Activated naive CD8-positive, alpha-beta T cell (primary cell): Measurements from ENCODE around the gene ARHGEF38.

Experiments used
- H3K27ac Mint-ChIP-seq: one replicate; pipeline ENCODE4 v1.8.0; 2021; ENCODE audit warnings: mixed read lengths
- H3K27me3 Mint-ChIP-seq: one replicate; pipeline ENCODE4 v1.8.0; 2021; ENCODE audit warnings: mixed read lengths
- H3K36me3 Mint-ChIP-seq: one replicate; pipeline ENCODE4 v1.8.0; 2021; ENCODE audit warnings: mixed read lengths
- H3K4me1 Mint-ChIP-seq: one replicate; pipeline ENCODE4 v1.8.0; 2021; ENCODE audit warnings: low read depth, mixed read lengths
- H3K4me3 Mint-ChIP-seq: one replicate; pipeline ENCODE4 v1.8.0; 2021; ENCODE audit warnings: mild to moderate bottlenecking, mixed read lengths
- H3K9me3 Mint-ChIP-seq: one replicate; pipeline ENCODE4 v1.8.0; 2021; ENCODE audit warnings: low read depth, mixed read lengths

The ARHGEF38 gene

DNA sequence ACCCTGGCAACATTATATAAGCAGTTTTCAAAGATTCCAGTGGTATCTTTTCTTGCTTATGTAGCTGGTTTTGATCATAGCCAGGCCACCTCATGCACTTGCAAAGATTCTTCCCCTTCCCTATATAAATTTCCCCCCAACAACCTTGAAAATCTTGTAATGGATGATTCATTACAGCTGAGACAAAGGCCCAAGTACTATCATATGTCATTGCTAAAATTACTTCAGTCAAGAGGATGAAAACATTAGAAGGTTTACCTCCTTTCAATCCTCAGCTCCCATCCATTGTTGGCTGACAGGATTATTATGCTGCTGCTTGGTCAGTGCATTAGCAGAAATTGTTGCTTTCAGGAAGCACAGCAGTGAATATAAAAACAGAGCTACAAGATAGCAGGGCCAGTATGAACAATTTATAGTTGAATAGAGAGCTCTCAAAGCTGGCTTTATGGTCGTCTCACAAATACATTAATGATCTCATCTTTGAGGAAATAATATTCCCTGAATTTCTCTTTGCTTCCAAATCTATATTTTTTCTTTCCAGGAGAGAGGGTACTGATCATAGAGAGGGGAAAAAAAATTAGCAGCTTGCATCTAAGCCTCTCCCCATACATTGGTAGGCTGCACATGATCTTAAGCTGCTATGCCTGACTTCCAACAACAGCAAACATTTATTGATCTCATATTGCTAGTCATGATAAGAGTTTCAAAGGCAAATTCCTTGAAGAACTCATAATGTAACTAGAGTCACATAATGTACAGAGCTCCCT, 7.7 kb upstream of the ARHGEF38 start:
- H3K9me3 Mint-ChIP-seq, result no peaks in the 10 kb centered on the region
- peaks cover 4% of the 10 kb centered on the region for H3K4me1 Mint-ChIP-seq
- H3K27me3 Mint-ChIP-seq, result peaks cover 3% of the 10 kb centered on the region
- no peak overlapping the region for H3K27ac Mint-ChIP-seq
- H3K36me3 Mint-ChIP-seq, result no peaks in the 10 kb centered on the region
- H3K4me3 Mint-ChIP-seq, result no peak overlapping the region

DNA sequence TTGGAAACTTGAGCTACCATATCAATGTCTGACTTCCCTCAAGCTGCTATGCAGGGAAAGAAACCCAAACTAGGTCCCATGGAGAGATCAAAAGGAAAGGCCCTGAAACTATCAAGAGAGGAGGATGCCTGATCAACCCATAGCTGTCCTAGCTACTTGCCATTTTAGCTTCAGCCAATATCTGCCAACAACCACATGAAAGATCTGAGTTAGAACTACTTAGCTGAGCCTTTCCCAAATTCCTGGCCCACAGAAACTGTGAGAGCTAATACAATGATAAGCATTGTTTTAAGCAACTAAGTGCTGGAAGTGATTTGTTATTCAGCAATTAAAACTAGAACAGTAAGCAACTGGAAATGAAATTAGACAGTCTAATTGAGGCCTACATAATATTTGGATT, 6.3 kb upstream of the ARHGEF38 start:
- H3K4me3 Mint-ChIP-seq, result no peak overlapping the region
- H3K4me1 Mint-ChIP-seq, result peaks cover 2% of the 10 kb centered on the region
- no peaks in the 10 kb centered on the region for H3K9me3 Mint-ChIP-seq
- peaks cover 3% of the 10 kb centered on the region for H3K27me3 Mint-ChIP-seq
- no peaks in the 10 kb centered on the region for H3K36me3 Mint-ChIP-seq
- no peak overlapping the region for H3K27ac Mint-ChIP-seq

DNA sequence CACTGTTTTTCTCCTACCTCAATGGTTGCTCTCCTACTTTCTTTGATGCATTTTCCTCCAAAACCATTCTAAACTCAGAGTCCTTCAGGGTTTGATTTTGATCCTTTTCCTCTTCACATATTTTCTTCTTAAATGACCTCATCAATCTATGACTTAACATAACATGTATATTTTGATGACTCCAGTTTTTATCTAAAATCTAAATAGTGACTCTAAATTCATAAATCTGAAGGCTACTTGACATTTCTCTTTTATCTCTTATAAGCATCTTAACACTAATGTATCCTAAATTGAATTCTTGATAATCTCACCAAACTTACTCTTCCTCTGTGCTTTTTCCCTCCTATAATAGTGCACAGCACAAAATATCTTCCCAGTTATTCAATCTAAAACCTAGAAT, 4.7 kb upstream of the ARHGEF38 start:
- no peak overlapping the region for H3K27ac Mint-ChIP-seq
- H3K27me3 Mint-ChIP-seq, result peaks cover 1% of the 10 kb centered on the region
- no peaks in the 10 kb centered on the region for H3K36me3 Mint-ChIP-seq
- no peaks in the 10 kb centered on the region for H3K9me3 Mint-ChIP-seq
- H3K4me1 Mint-ChIP-seq, result no peaks in the 10 kb centered on the region
- no peak overlapping the region for H3K4me3 Mint-ChIP-seq

DNA sequence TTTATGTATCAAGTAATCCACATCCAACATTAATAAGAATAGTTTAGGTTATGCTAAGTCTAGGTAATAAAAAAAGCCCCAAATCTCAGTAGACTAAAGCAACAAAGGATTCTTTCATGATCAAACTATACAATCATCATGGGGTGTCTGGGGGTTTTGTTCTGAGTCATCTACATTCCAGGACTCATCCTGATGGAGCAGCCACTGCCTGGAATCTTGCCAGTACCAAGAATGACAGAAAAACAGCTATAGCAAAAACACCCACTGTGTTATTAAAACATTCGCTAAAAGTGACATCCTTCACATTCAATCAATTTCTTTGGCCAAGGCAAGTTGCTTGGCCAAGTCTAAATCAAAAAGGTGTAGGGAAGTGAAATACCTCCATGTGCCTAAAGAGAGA, 3.9 kb upstream of the ARHGEF38 start:
- H3K4me1 Mint-ChIP-seq, result no peaks in the 10 kb centered on the region
- H3K27ac Mint-ChIP-seq, result no peak overlapping the region
- H3K9me3 Mint-ChIP-seq, result no peaks in the 10 kb centered on the region
- no peak overlapping the region for H3K4me3 Mint-ChIP-seq
- H3K27me3 Mint-ChIP-seq, result peaks cover 1% of the 10 kb centered on the region
- no peaks in the 10 kb centered on the region for H3K36me3 Mint-ChIP-seq

DNA sequence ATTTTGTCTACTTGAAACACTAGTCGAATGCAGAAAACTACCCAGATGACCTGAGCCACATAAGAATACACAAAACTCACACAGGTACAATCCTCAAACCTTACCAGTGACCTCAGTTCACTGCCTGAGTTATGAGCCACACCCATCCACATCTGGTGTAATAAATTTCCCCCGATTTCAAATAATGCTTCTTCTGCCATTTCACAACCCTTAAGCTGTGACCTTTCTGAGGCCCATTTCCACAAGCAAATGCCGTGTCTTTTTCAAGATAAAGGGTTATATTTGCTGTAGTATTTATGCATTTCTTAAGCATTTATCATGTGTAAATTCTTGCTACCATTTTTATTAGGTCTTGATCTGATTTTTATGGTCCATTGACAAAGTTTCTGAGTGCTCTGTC, 1.8 kb upstream of the ARHGEF38 start:
- H3K36me3 Mint-ChIP-seq, result no peaks in the 10 kb centered on the region
- H3K27ac Mint-ChIP-seq, result no peak overlapping the region
- no peak overlapping the region for H3K4me3 Mint-ChIP-seq
- H3K4me1 Mint-ChIP-seq, result no peaks in the 10 kb centered on the region
- H3K9me3 Mint-ChIP-seq, result no peaks in the 10 kb centered on the region
- H3K27me3 Mint-ChIP-seq, result peaks cover 6% of the 10 kb centered on the region

DNA sequence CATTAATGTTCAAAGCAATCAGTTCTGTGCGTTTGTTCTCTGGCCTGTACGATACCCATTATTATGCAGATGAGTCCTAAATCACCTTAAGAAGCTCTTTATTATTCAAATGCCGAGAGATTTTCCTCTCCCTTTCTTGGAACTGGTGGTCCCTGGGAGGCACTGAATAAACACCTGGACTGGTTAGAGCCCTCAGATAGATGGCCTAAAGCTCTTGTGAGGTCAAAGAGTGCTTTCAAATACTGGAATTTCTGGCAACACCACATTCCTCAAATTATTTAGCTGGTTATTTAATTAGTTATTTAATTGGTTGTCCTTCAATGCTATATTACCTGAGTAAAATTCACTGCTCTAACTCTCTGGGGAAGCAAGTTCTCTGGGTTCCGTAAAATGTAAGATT, 3.0 kb downstream of the ARHGEF38 start:
- Mint-ChIP-seq H3K4me1 (no peaks in the 10 kb centered on the region), H3K36me3 (no peaks in the 10 kb centered on the region), H3K27me3 (peaks cover 7% of the 10 kb centered on the region), H3K27ac (no peak overlapping the region), H3K9me3 (no peaks in the 10 kb centered on the region), H3K4me3 (no peak overlapping the region)

DNA sequence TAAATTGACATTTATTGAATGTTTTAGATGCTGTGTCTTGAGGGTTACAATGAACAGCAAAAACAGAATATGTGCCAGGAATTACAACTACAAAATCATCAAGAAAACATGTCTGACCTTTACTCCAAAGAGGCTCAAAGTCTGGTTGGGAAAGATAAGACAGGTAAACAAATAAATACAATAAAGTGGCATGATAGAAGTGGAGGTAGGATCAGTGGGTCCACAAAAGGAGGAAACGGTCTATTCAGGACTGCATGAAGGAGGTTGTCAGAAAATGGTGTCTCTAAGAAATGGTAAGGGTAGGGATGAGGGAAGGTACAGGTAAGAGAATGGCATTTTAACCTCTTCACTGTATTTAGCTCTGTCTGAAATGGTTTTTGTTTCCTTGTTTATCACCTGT, 3.8 kb downstream of the ARHGEF38 start:
- Mint-ChIP-seq H3K9me3 (no peaks in the 10 kb centered on the region), H3K36me3 (no peaks in the 10 kb centered on the region), H3K27me3 (peaks cover 7% of the 10 kb centered on the region), H3K4me3 (no peak overlapping the region), H3K27ac (no peak overlapping the region), H3K4me1 (no peaks in the 10 kb centered on the region)

DNA sequence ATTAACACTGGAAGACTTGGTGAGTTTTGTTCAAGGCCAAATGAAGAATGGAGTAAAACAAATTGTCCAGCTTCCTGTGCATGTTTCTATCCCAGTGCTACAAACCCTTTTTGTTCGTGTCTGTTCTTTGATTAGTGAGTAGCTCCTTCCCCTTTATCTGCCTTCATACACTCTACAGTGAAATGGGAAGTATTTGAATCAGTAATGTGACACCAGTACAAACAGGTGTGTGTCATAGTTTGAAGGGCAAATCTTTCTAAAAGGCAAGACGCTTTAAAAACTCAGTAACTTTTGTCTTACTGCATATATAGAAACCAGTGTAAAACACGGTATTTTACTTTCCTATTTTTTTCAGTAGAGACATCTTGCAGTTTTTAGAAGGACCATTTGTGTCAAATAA, 5.9 kb downstream of the ARHGEF38 start:
- H3K9me3 Mint-ChIP-seq, result no peaks in the 10 kb centered on the region
- H3K4me1 Mint-ChIP-seq, result no peaks in the 10 kb centered on the region
- H3K36me3 Mint-ChIP-seq, result no peaks in the 10 kb centered on the region
- H3K27ac Mint-ChIP-seq, result no peak overlapping the region
- H3K27me3 Mint-ChIP-seq, result peaks cover 9% of the 10 kb centered on the region
- H3K4me3 Mint-ChIP-seq, result no peak overlapping the region

DNA sequence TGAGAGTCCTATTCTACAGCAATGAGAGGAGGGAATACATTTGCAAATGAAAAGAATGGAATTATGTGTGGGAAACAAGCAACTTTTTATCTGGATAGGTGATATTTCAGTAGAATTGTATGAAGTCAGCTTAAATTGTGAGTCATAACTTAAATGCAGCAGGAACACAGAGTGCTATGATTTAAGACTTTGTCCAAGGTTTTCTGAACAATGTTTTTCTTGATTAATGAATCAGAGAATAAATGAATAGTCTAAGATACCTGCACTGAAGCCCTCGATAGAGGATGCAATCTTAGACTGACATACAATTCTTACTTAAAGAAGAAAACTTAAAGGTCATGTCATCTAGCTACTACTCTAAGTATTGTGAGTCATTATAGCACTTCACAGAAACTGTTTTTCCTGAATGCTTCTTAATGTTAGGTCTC, 8.0 kb downstream of the ARHGEF38 start:
- no peaks in the 10 kb centered on the region for H3K4me1 Mint-ChIP-seq
- H3K27ac Mint-ChIP-seq, result no peak overlapping the region
- no peak overlapping the region for H3K4me3 Mint-ChIP-seq
- H3K27me3 Mint-ChIP-seq, result peaks cover 6% of the 10 kb centered on the region
- no peaks in the 10 kb centered on the region for H3K36me3 Mint-ChIP-seq
- no peaks in the 10 kb centered on the region for H3K9me3 Mint-ChIP-seq

DNA sequence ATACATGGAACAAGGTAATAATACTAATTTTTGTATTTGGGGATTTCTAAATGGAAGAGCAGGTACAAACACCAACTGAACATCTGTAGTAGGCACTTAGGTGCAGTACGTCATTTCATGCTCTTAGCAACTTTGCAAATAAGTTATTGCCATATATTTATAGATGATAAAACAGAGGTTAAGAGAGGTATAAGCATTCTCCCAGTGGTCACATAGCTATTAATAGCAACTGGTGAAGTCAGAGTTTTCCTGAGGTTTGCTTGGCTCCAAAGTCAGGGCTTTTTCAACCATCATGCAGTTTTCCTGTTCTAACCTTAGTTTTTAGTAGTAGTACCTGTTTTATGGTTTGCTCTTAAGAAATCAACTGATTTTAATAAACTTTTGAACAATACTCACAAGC, 10.9 kb downstream of the ARHGEF38 start:
- Mint-ChIP-seq H3K4me3 (no peak overlapping the region), H3K36me3 (no peaks in the 10 kb centered on the region), H3K4me1 (no peaks in the 10 kb centered on the region), H3K27ac (no peak overlapping the region), H3K27me3 (peaks cover 5% of the 10 kb centered on the region), H3K9me3 (no peaks in the 10 kb centered on the region)

DNA sequence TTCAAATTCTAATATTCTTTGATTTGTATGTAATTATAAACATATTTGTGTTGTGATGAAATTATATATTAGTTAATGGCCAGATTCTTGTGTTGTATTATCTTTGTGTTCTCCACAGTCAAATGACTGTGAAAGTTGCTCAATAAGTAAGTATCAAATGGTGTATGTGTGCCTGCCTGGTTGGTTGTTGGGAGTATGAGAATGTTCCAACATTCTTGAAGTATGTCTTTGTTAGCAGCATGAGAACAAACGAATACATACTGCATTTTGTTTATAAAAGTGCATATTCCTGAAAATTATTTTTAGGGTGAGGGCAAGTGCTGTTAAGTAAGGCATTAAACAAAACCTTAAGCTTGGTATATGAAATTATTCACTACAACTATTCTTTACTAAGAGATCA, 16.2 kb downstream of the ARHGEF38 start:
- Mint-ChIP-seq H3K27ac (no peak overlapping the region), H3K27me3 (peaks cover 3% of the 10 kb centered on the region), H3K4me1 (no peaks in the 10 kb centered on the region), H3K36me3 (no peaks in the 10 kb centered on the region), H3K9me3 (no peaks in the 10 kb centered on the region), H3K4me3 (no peak overlapping the region)

DNA sequence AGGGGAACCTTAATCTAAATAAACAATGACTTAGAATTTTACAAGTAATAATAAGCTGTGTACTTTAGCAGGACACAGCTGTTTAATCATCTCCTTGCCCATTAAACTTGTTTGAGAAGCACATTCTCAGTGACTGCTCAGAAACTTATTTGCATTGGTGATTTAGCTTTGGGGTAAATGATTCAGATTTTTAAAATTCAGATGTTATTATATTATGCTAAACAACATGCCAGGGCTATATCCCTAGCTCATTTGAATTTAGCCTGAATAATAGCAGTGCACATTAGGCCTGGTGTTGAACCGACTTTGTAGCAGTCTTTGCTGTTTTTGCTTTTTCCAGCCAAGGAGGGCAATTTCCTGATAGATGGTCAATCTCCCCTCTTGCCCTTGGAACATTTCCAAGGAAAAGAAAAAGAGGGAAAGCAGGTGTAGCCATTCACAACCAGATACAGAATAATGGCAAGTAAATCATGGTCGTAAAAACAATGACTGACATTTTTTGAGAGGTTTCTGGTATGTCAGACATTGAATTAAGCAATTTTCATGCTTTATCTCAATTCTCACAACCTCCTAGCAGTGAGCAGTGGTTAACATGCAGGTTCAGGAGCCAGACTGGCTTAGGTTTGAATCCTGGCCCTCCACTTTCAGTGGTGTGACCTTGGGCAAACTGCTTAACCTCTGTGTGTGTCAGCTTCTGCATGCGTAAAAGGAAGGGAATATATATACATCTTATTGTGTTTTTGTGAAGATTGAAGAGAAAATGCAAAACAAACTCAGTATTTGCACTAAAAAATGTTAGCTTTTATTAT, 16.8 kb downstream of the ARHGEF38 start:
- no peaks in the 10 kb centered on the region for H3K9me3 Mint-ChIP-seq
- H3K27me3 Mint-ChIP-seq, result peaks cover 1% of the 10 kb centered on the region
- H3K4me1 Mint-ChIP-seq, result no peaks in the 10 kb centered on the region
- H3K27ac Mint-ChIP-seq, result no peak overlapping the region
- H3K36me3 Mint-ChIP-seq, result no peaks in the 10 kb centered on the region
- no peak overlapping the region for H3K4me3 Mint-ChIP-seq

DNA sequence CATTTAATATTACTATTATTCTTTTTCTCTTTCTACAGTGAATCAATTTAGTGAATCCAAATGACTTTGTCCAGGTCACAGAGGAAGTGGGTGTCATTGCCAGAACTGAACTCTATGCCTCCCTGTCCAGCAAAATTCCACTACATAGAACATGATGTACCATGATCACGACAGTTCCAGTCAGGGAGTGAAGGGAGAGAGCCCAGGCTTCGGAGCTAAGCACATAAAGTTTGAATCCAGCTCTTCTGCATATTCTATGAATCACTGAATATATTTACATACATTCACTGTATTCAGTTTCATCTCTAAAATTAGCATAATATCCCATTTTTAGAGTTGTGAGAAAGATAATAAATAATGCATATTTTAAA, 17.4 kb downstream of the ARHGEF38 start:
- Mint-ChIP-seq H3K4me1 (no peaks in the 10 kb centered on the region), H3K4me3 (no peak overlapping the region), H3K27me3 (peaks cover 1% of the 10 kb centered on the region)

DNA sequence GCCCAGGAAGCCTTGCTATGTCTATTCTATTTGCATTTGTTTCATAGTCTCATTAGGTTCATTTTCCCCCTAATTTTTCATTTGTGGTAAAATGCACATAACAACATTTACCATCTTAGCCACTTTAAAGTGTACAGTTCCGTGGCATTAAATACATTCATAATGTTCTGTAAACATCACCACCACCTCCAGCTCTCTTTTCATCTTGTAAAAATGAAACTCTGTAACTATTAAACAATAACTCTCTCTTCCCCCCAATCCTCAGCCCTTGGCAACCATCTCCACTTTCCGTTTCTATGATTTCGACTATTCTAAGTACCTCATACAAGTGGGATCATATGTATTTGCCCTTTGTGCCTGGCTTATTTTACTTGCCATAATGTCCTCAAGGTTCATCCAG, 19.9 kb downstream of the ARHGEF38 start:
- peaks cover 1% of the 10 kb centered on the region for H3K27me3 Mint-ChIP-seq
- no peaks in the 10 kb centered on the region for H3K9me3 Mint-ChIP-seq
- no peak overlapping the region for H3K27ac Mint-ChIP-seq
- H3K4me3 Mint-ChIP-seq, result no peak overlapping the region
- H3K4me1 Mint-ChIP-seq, result no peaks in the 10 kb centered on the region
- no peaks in the 10 kb centered on the region for H3K36me3 Mint-ChIP-seq

More for the DNA sequence above, 17.4 kb downstream of the ARHGEF38 start:
- no peak overlapping the region for H3K27ac Mint-ChIP-seq
- no peaks in the 10 kb centered on the region for H3K36me3 Mint-ChIP-seq
- H3K9me3 Mint-ChIP-seq, result no peaks in the 10 kb centered on the region

DNA sequence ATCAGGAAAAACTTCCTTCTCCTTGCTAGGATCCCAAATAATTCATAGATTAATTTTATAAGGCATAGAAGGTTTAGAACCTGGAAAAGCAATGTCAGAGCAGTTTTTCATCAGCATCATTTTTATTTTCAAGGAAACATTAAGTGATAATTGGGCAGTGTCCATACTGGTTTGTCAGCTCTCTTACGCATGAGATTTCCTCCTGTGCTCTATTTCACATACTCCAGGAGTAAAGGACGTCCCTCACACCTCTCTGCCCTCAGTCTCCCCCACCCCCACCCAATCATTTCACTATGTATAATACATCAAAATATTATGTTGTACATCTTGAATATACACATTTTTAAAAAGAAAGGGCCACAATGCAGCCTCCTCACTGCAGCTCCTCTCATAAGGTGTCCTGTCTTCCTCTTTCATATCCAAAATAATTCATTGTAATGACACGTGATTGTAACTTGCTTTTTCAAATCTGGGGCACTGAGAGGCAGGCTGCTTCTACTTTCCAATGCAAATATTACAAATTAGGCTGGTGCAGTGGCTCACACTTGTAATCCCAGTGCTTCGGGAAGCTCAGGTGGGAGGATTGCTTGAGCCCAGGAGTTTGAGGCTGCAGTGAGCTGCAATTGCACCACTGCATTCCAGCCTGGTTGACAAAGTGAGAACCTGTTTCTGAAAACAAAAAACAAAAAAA, 34.4 kb downstream of the ARHGEF38 start:
- Mint-ChIP-seq H3K36me3 (no peaks in the 10 kb centered on the region), H3K4me1 (no peaks in the 10 kb centered on the region), H3K9me3 (no peaks in the 10 kb centered on the region), H3K4me3 (no peak overlapping the region), H3K27ac (no peak overlapping the region), H3K27me3 (peaks cover 4% of the 10 kb centered on the region)
